Right lobe of liver (tissue), 6 donors: ENCODE measurements around the gene PIRT. TPM values are rescaled to one million over a fixed set of nuclear protein-coding genes. Genes with fewer than 3 reads are reported as not detected.

ENCODE experiments used
- ATAC-seq, 4 donors: fragments of 200-7000 bp; cut with Tn5 transposase; one replicate each; pipeline ENCODE4 v1.9.1; 2020; ENCODE audit warnings: mild to moderate bottlenecking in 4 of 4, moderate library complexity in 4 of 4
- DNase-seq, 3 donors: peaks; one replicate each; pipeline ENCODE4 v3.0.0-alpha.2; 2020
- H3K27ac ChIP-seq, 3 donors: fragments of 200-600 bp; one replicate each; pipeline ENCODE4 v1.8.0; 2022
- H3K27me3 ChIP-seq, 2 donors: fragments of 200-600 bp; one replicate each; pipeline ENCODE4 v1.8.0; 2022
- H3K36me3 ChIP-seq, 4 donors: fragments of 200-600 bp; sonication (generic) in 1 of 4; one replicate each; pipeline versions ENCODE4 v1.5.1 to v1.8.0; 2017 to 2022; ENCODE audit warnings: control low read depth in 1 of 4
- H3K4me1 ChIP-seq, 4 donors: fragments of 200-600 bp; sonication (generic) in 1 of 4; one replicate each; pipeline versions ENCODE4 v1.5.1 to v1.8.0; 2017 to 2022; ENCODE audit warnings: control low read depth in 1 of 4
- H3K4me3 ChIP-seq, 3 donors: fragments of 200-600 bp; one replicate each; pipeline ENCODE4 v1.8.0; 2022
- H3K9me3 ChIP-seq, 4 donors: fragments of 200-600 bp; sonication (generic) in 1 of 4; one replicate each; pipeline versions ENCODE4 v1.5.1 to v1.8.0; 2017 to 2022; ENCODE audit warnings: control low read depth in 1 of 4
- CTCF ChIP-seq, 4 donors: fragments of 200-600 bp in 3 of 4; fragments of 450-650 bp in 1 of 4; IDR thresholded peaks; one replicate each; pipeline versions ENCODE4 v1.5.1 to v1.8.0; 2016 to 2022; ENCODE audit warnings: antibody characterized with exemption in 4 of 4, mild to moderate bottlenecking in 2 of 4
- POLR2A ChIP-seq: fragments of 450-650 bp; IDR thresholded peaks from one replicate; pipeline ENCODE4 v1.6.1; 2017; ENCODE audit warnings: antibody characterized with exemption, mild to moderate bottlenecking
- WGBS: methylation state at CpG from one replicate; pipeline ENCODE4 v1.1.6; 2018; ENCODE audit warnings: low coverage, low lambda C conversion rate; ENCODE audit not compliant: insufficient coverage; ENCODE audit errors: missing lambda C conversion rate; 5-methylcytosine and 5-hydroxymethylcytosine counted together
- intact Hi-C, 2 donors: fragments of 100-400 bp; cut with DNase I; formaldehyde crosslinking; loops; one replicate each; pipeline versions ENCODE4 v1.11.2 to v1.14.1; 2022
- total RNA-seq, 6 experiments: library from RNA; depleted of rRNA in 2 of 6; stranded (reverse); fragments of >200 nt in 2 of 6; fragmentation: NEBNext Ultra II Directional in 3 of 6; extraction: Animal tissue kit (Norgen Biotek cat#: 25700) in 3 of 6; gene quantifications; one replicate each; pipeline versions ENCODE4 v1.1.0 to v1.2.4, GENCODE V29; 2016 to 2023
- donor health status: DM: no; HTN: yes; CAD: no.
- donor health status: DM: no; HTN: no; CAD: no.
- donor health status: DM: no; HTN: no; CAD: no.
- donor health status: DM: no; HTN: yes; CAD: no.
- donor health status: DM: no; HTN: yes; CAD: no.

The PIRT gene
- total RNA-seq, 6 experiments from 2014 or later: not detected

DNA sequence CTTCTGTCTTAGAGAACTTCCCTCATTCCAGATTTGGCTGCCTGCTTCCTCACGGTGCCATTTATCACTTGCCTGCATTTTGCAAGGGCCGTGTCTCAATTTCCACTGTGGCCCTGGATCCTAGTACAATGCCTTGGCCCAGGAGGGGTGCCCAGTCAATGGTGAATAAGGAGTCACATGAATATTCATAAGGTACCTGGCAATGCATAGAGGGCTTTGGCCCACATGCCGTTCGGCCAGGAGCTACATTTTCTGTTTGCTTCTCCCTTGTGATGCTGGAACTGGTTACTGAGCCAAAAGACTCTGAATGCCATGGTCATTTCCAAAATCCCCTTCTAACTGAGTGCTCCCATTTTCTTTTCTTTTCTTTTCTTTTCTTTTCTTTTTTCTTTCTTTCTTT, 4.8 kb upstream of the PIRT start:
- no peak for DNase-seq
- no peaks in the 10 kb centered on the region for H3K27me3 ChIP-seq
- H3K4me3 ChIP-seq: no peak overlapping the region
- H3K4me1 ChIP-seq: peaks cover 0 to 3% (median 0%) of the 10 kb centered on the region in 4 donors
- TF ChIP-seq CTCF (IDR thresholded peaks at IDR 0.05): no peak
- TF ChIP-seq POLR2A: no peak
- WGBS: 65% methylated on average over 4 of the region's 4 CpGs
- H3K9me3 ChIP-seq: no peaks in the 10 kb centered on the region
- no peak overlapping the region for H3K27ac ChIP-seq
- no peak for ATAC-seq
- H3K36me3 ChIP-seq: no peaks in the 10 kb centered on the region
- intact Hi-C loops: loop anchor here (10.0 kb wide), 3 partner anchors 98 to 188 kb away; partner anchors contain the start of genes MYH3 (in 1 of the 2) and TMEM220 (in 1 of the 2)

DNA sequence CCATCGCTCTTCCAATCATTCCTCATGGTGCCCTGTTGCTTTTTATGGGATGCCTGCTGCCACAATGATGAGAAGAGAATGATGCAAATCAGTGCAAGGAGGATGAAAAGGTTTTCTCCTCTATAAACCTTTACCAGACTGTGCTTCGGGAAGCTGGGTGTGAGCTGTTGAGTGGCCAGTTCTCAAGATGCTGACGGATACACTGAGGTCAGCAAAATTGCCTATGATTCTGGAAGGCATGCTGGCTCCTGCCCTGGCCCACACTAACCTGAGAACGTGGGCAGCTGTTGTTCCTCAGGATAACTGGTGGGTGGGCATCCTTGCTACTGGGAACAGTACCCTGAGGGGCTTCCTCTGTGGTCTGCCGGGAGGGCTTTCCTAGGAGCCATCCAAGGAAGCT, 795 bp upstream of the PIRT start:
- DNase-seq (no peak), ATAC-seq (no peak)
- no peaks in the 10 kb centered on the region for H3K9me3 ChIP-seq
- H3K36me3 ChIP-seq: no peaks in the 10 kb centered on the region
- WGBS: 67% methylated on average over 4 of the region's 5 CpGs
- H3K27me3 ChIP-seq: no peaks in the 10 kb centered on the region
- no peak for TF ChIP-seq POLR2A
- H3K4me3 ChIP-seq: no peak overlapping the region
- intact Hi-C loops: no loop called here
- H3K27ac ChIP-seq: no peak overlapping the region
- H3K4me1 ChIP-seq: no peaks in the 10 kb centered on the region

DNA sequence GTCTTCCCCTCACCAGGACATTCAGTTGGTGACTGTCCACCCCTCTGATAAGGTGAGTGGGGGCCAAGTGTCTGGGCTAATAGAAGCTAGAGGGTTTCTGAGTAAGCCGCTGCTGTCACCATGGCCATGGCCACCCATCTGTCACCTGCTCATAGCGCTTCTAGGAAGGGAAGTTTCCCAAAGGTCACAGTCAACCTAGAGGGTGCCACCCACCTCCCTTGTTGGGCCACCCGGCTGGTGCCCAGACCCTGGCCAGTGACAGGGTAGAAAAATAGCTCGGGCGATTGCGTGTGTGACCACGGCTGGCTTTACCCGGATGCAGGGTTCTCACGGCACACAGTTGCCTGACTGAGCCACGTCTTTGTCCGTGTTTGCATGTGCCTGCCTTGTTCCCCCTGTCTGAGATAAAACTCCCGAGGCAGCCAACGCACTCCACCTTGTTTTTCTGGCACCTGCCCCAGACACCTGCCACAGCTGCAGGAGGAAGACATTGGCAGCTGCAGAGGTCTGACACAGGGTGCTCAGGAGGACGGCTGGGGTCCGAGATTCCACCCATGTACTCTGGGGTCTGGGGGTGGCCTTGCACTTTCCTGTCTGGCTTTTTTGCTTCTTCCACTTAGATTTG, 809 bp downstream of the PIRT start:
- no peaks in the 10 kb centered on the region for H3K36me3 ChIP-seq

GRCh38 chr17:10836145-10836544, 1.7 kb downstream of the PIRT start:
- intact Hi-C loops: no loop called here
- TF ChIP-seq POLR2A (no peak), CTCF (IDR thresholded peaks at IDR 0.05) (no peak)
- 86% methylated on average over 7 of the region's 7 CpGs for WGBS
- H3K4me3 ChIP-seq: no peak overlapping the region
- no peaks in the 10 kb centered on the region for H3K36me3 ChIP-seq
- H3K27ac ChIP-seq: no peak overlapping the region
- ATAC-seq (no peak), DNase-seq (no peak)
- H3K4me1 ChIP-seq: no peaks in the 10 kb centered on the region
- no peaks in the 10 kb centered on the region for H3K9me3 ChIP-seq
- no peaks in the 10 kb centered on the region for H3K27me3 ChIP-seq

More for the DNA sequence above, 809 bp downstream of the PIRT start:
- Histone ChIP-seq H3K27ac (no peak overlapping the region), H3K9me3 (no peaks in the 10 kb centered on the region), H3K4me1 (no peaks in the 10 kb centered on the region), H3K27me3 (no peaks in the 10 kb centered on the region), H3K4me3 (no peak overlapping the region)
- intact Hi-C loops: no loop called here
- no peak for TF ChIP-seq CTCF (IDR thresholded peaks at IDR 0.05)
- no peak for TF ChIP-seq POLR2A
- WGBS: 64% methylated on average over 3 of the region's 15 CpGs
- ATAC-seq (no peak), DNase-seq (no peak)

DNA sequence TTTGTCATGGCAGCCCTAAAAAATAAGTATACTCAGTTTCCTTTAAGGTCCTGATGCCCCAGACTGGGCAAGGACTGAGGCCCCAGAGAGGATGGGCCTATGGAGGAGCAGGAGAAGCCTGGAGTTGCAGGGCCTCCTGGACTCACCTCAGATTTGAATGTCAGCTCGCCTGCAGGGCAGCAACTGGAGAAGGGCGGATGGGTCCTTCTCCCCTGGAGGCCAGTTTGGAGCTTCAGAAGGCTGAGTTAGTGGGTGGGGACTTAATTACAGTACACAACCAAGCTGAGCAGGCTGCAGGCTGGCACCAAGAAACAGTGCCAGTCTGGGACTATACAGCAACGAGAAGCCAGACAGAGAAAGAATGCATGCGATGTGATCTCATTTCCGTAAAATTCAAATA, 6.2 kb downstream of the PIRT start:
- Histone ChIP-seq H3K4me1 (no peaks in the 10 kb centered on the region), H3K27ac (no peak overlapping the region), H3K27me3 (no peaks in the 10 kb centered on the region), H3K4me3 (no peak overlapping the region), H3K36me3 (no peaks in the 10 kb centered on the region), H3K9me3 (no peaks in the 10 kb centered on the region)
- intact Hi-C loops: no loop called here
- WGBS: 86% methylated on average over 5 of the region's 5 CpGs
- TF ChIP-seq POLR2A: no peak
- no peak for TF ChIP-seq CTCF (IDR thresholded peaks at IDR 0.05)
- ATAC-seq (no peak), DNase-seq (no peak)
